HFFc6 (cell line): ENCODE measurements around the gene ZNRF4. TPM values are rescaled to one million over a fixed set of nuclear protein-coding genes. Genes with fewer than 3 reads are reported as not detected.
"Not testable (repeated sequence)": the region's sequence is repeated elsewhere in the genome, so short reads cannot be mapped to it uniquely, and the experiment has no call there.

ENCODE experiments used
- DNase-seq: peaks from one replicate; pipeline ENCODE4 v3.0.0-alpha.2; 2018
- H3K27ac Mint-ChIP-seq: 2 replicates; pipeline ENCODE4 v1.8.0; 2020; ENCODE audit warnings: mild to moderate bottlenecking, mixed read lengths
- H3K27me3 Mint-ChIP-seq: 2 replicates; pipeline ENCODE4 v1.8.0; 2021; ENCODE audit warnings: mild to moderate bottlenecking, moderate library complexity, mixed read lengths; ENCODE audit not compliant: insufficient read depth
- H3K36me3 Mint-ChIP-seq: 2 replicates; pipeline ENCODE4 v1.8.0; 2021; ENCODE audit warnings: low read depth, mixed read lengths
- H3K4me1 Mint-ChIP-seq: 2 replicates; pipeline ENCODE4 v1.8.0; 2020; ENCODE audit warnings: low read depth, mixed read lengths
- H3K4me3 Mint-ChIP-seq: 2 replicates; pipeline ENCODE4 v1.8.0; 2020; ENCODE audit warnings: mild to moderate bottlenecking, moderate library complexity, mixed read lengths
- H3K9me3 Mint-ChIP-seq: 2 replicates; pipeline ENCODE4 v1.8.0; 2020; ENCODE audit warnings: mild to moderate bottlenecking, mixed read lengths
- CTCF ChIP-seq: fragments of 200-600 bp; sonication (generic); IDR thresholded peaks from 2 replicates; pipeline ENCODE4 v1.5.0; 2021; ENCODE audit warnings: antibody characterized with exemption, mild to moderate bottlenecking
- total RNA-seq, 6 experiments: library from RNA; stranded (reverse); fragmentation: NEBNext Ultra II Directional; extraction: Animal tissue kit (Norgen Biotek cat#: 25700); gene quantifications; 2 replicates in 1 of 6; 3 replicates in 5 of 6; pipeline ENCODE4 v1.2.3, GENCODE V29; 2021

The ZNRF4 gene
- total RNA-seq, 6 experiments from 2014 or later = not detected

DNA sequence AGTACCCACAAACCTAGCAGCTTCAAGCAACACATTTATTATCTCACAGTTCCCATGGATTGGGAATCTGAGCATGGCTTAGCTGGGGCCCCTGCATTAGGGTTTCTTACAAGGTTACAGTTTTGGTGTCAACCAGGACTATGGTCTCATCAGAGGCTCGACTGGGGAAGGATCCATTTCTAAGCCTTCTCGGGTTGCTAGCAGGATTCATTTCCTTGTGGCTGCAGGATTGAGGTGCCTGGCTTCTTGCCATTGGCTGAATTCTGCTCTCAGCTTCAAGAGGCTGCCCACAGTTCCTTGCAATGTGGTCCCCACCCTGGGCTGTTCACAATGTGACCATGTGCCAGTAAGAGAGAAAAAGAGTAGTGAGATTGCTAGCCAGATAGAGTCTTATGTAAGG lies 26.7 kb downstream of the ZNRF4 start:
- H3K36me3 Mint-ChIP-seq = no peaks in the 10 kb centered on the region; the same call in 1 of the 2 replicates
- no peak overlapping the region for H3K27ac Mint-ChIP-seq
- TF ChIP-seq CTCF = no peak
- DNase-seq = no peak
- peaks cover 16% of the 10 kb centered on the region for H3K9me3 Mint-ChIP-seq
- peaks cover 4% of the 10 kb centered on the region; the same call in 1 of the 2 replicates for H3K4me1 Mint-ChIP-seq
- no peak overlapping the region for H3K4me3 Mint-ChIP-seq
- H3K27me3 Mint-ChIP-seq = peaks cover 41% of the 10 kb centered on the region

DNA sequence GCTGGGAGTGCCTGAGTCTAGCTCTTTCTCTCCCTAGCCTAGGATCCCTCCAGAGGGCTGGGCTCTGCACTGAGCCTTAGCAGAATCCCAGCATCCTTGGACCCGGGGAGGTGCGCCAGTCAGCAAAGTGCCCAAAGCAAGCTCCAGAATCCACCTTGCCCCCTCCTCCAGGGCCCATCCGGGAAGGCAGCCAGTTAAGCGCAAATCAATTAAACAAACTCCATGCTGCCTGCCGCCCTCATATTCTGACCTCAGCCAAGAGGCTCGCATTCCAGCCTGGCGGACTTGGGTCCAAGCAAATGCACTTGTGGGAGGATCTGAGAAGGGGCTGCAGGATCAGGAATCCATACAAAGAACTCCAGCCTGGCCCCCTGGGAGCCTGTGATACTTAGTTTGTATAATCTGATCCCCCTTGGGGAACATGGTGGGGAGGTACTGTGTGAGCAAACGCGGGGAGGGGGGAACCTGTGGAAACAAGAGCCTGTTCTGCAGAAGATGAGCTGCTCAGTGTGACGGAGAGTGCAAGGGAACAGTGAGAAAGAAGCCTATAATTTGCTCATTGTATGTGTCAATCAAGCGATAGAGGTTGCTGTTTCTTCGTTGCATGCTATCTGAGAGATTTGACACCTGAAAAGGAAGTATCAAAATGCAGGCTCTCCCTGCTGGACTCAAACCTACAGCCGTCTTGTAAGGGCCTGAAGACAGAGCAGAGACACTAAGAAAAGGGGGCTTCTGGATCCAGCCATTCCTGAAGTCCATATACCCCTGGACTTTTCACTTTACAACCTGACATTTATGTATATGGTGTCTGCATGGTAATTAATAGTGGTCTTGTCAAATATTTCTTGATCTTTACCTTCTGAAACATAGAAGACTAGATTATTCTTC lies 29.4 kb downstream of the ZNRF4 start:
- DNase-seq = no peak
- Mint-ChIP-seq H3K4me1 (peaks cover 8% of the 10 kb centered on the region), H3K36me3 (no peaks in the 10 kb centered on the region; the same call in 1 of the 2 replicates), H3K27ac (no peak overlapping the region), H3K27me3 (peaks cover 36% of the 10 kb centered on the region), H3K4me3 (no peak overlapping the region), H3K9me3 (peaks cover 16% of the 10 kb centered on the region)
- TF ChIP-seq CTCF = no peak

DNA sequence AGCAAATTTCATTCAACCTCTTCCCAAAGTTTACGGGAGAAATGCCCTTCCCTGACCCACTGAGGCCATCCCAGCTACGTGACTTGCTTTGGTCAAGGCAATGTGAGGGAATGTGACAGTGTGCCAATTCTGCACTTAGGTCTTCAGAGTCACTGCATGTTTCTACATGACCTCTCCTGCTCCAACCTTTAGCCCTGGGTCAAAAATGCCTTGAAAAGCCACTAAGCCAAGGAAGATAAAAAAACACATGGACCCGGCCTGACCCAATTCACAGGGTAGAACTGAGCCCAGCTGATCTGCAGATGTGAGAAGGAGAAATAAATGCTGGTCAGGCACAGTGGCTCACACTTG lies 30.0 kb downstream of the ZNRF4 start:
- H3K27ac Mint-ChIP-seq = no peak overlapping the region
- peaks cover 16% of the 10 kb centered on the region for H3K9me3 Mint-ChIP-seq
- H3K36me3 Mint-ChIP-seq = no peaks in the 10 kb centered on the region; the same call in 1 of the 2 replicates
- peaks cover 11% of the 10 kb centered on the region for H3K4me1 Mint-ChIP-seq
- TF ChIP-seq CTCF = no peak
- peaks cover 40% of the 10 kb centered on the region for H3K27me3 Mint-ChIP-seq
- H3K4me3 Mint-ChIP-seq = no peak overlapping the region
- DNase-seq = no peak

- H3K27ac Mint-ChIP-seq, H3K36me3 Mint-ChIP-seq: not testable (repeated sequence)
- peaks cover 41% of the 10 kb centered on the region for H3K27me3 Mint-ChIP-seq
Measured at GRCh38 chr19:5485658-5486057, 30.4 kb downstream of the ZNRF4 start.

DNA sequence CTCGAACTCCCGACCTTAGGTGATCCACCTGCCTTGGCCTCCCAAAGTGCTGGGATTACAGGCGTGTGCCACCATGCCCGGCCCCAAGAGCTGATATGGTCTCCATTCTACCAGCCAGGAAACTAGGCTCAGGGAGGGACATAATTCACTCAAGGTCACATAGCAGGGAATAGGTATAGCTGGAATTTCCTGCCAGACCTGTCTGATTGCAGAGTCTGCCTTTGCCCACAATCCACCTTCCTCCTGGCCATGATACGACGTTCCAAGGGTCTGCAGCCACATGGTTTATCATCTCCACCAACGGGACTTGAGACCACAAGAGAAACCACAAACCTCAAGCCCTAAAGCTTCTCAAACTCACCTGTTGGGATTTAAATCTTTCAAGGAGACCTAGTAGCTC lies 32.0 kb downstream of the ZNRF4 start:
- peaks cover 11% of the 10 kb centered on the region for H3K4me1 Mint-ChIP-seq
- no peak overlapping the region for H3K27ac Mint-ChIP-seq
- no peak overlapping the region for H3K4me3 Mint-ChIP-seq
- no peak for DNase-seq
- peaks cover 53% of the 10 kb centered on the region for H3K27me3 Mint-ChIP-seq
- no peak for TF ChIP-seq CTCF
- H3K36me3 Mint-ChIP-seq = no peaks in the 10 kb centered on the region
- peaks cover 5% of the 10 kb centered on the region; the same call in 1 of the 2 replicates for H3K9me3 Mint-ChIP-seq

More at GRCh38 chr19:5485658-5486057, 30.4 kb downstream of the ZNRF4 start:
- DNase-seq, H3K4me3 Mint-ChIP-seq: not testable (repeated sequence)
- Mint-ChIP-seq H3K9me3 (peaks cover 16% of the 10 kb centered on the region), H3K4me1 (peaks cover 11% of the 10 kb centered on the region)

GRCh38 chr19:5489551-5489950 lies 34.3 kb downstream of the ZNRF4 start:
- Mint-ChIP-seq H3K27ac (no peak overlapping the region; the same call in 1 of the 2 replicates), H3K36me3 (no peaks in the 10 kb centered on the region), H3K9me3 (no peaks in the 10 kb centered on the region), H3K27me3 (peaks cover 60% of the 10 kb centered on the region), H3K4me3 (no peak overlapping the region; the same call in 1 of the 2 replicates), H3K4me1 (peaks cover 9% of the 10 kb centered on the region)
- no peak for DNase-seq
- no peak for TF ChIP-seq CTCF
